Urinary bladder (tissue), 4 donors: ENCODE data around the gene RNF213. TPM values are rescaled to one million over a fixed set of nuclear protein-coding genes. Genes with fewer than 3 reads are reported as not detected.

Source experiments
- DNase-seq: peaks from one replicate; pipeline ENCODE4 v3.0.0-alpha.2; 2015; ENCODE audit errors: extremely low spot score
- H3K27ac ChIP-seq: one replicate; pipeline ENCODE4 v1.5.1; 2013; ENCODE audit warnings: low read depth, mild to moderate bottlenecking, moderate library complexity
- H3K36me3 ChIP-seq: one replicate; pipeline ENCODE4 v1.6.1; 2013; ENCODE audit warnings: mild to moderate bottlenecking, moderate library complexity; ENCODE audit not compliant: insufficient read depth
- H3K4me1 ChIP-seq: one replicate; pipeline ENCODE4 v1.6.1; 2013; ENCODE audit warnings: mild to moderate bottlenecking, moderate library complexity; ENCODE audit not compliant: insufficient read depth
- H3K4me3 ChIP-seq: one replicate; pipeline ENCODE4 v1.5.1; 2013; ENCODE audit warnings: low read depth, low read length
- WGBS: extraction: QIAGEN DNeasy Blood & Tissue Kit; methylation state at CpG from one replicate; pipeline ENCODE4 v1.1.7; 2013; 5-methylcytosine and 5-hydroxymethylcytosine counted together
- polyA plus RNA-seq: library from polyadenylated mRNA; stranded (reverse); fragments of 200-250 nt; gene quantifications from one replicate; pipeline ENCODE4 v1.2.3, GENCODE V29; 2013
- total RNA-seq: library from RNA; depleted of rRNA; stranded (reverse); fragments of >200 nt; gene quantifications from one replicate; pipeline ENCODE4 v1.2.3, GENCODE V29; 2014
- donor health status: healthy with polysubstance abuse.
- donor health status: healthy.

Gene RNF213
- total and polyA plus RNA-seq, 2 donors, result 37.2 to 81.5 TPM

- H3K36me3 ChIP-seq, result no peaks in the 10 kb centered on the region
- peak overlapping the region; percentile 33 for H3K27ac ChIP-seq
- 62% methylated on average over 3 of the region's 3 CpGs for WGBS
- no peak for DNase-seq
- H3K4me3 ChIP-seq, result no peak overlapping the region
- H3K4me1 ChIP-seq, result peaks cover 5% of the 10 kb centered on the region
Observed at GRCh38 chr17:80262291-80262690, 1.6 kb downstream of the RNF213 start.

- Histone ChIP-seq H3K4me1 (peaks cover 5% of the 10 kb centered on the region), H3K4me3 (peak overlapping the region; percentile 25), H3K36me3 (no peaks in the 10 kb centered on the region), H3K27ac (peak overlapping the region; percentile 33)
- DNase-seq, result no peak
- 77% methylated on average over 8 of the region's 8 CpGs for WGBS
Observed at GRCh38 chr17:80262775-80263244, 2.2 kb downstream of the RNF213 start.

- WGBS, result 36% methylated on average over 19 of the region's 19 CpGs
- no peaks in the 10 kb centered on the region for H3K36me3 ChIP-seq
- peak overlapping the region; percentile 46 for H3K27ac ChIP-seq
- peak; percentile 70 for DNase-seq
- peaks cover 5% of the 10 kb centered on the region for H3K4me1 ChIP-seq
- H3K4me3 ChIP-seq, result peak overlapping the region; percentile 25
Observed at GRCh38 chr17:80263253-80264204, 2.9 kb downstream of the RNF213 start.

GRCh38 chr17:80264205-80265075 is 3.8 kb downstream of the RNF213 start:
- 78% methylated on average over 19 of the region's 19 CpGs for WGBS
- H3K4me1 ChIP-seq, result peaks cover 5% of the 10 kb centered on the region
- H3K36me3 ChIP-seq, result peaks cover 3% of the 10 kb centered on the region
- DNase-seq, result no peak
- H3K4me3 ChIP-seq, result peak overlapping the region; percentile 25
- H3K27ac ChIP-seq, result no peak overlapping the region

- H3K36me3 ChIP-seq, result peaks cover 3% of the 10 kb centered on the region
- peaks cover 2% of the 10 kb centered on the region for H3K4me1 ChIP-seq
- WGBS, result 91% methylated on average over 17 of the region's 17 CpGs
- no peak for DNase-seq
- no peak overlapping the region for H3K27ac ChIP-seq
- H3K4me3 ChIP-seq, result no peak overlapping the region
Observed at GRCh38 chr17:80265205-80266068, 4.8 kb downstream of the RNF213 start.

GRCh38 chr17:80267391-80267790 is 6.7 kb downstream of the RNF213 start:
- no peak overlapping the region for H3K27ac ChIP-seq
- 97% methylated on average over 6 of the region's 6 CpGs for WGBS
- H3K36me3 ChIP-seq, result peaks cover 3% of the 10 kb centered on the region
- no peak overlapping the region for H3K4me3 ChIP-seq
- DNase-seq, result no peak
- H3K4me1 ChIP-seq, result peaks cover 2% of the 10 kb centered on the region

- WGBS, result 86% methylated on average over 4 of the region's 4 CpGs
- no peak overlapping the region for H3K4me3 ChIP-seq
- H3K4me1 ChIP-seq, result peaks cover 2% of the 10 kb centered on the region
- H3K36me3 ChIP-seq, result peaks cover 4% of the 10 kb centered on the region
- no peak overlapping the region for H3K27ac ChIP-seq
- DNase-seq, result no peak
Observed at GRCh38 chr17:80268427-80268826, 7.8 kb downstream of the RNF213 start.

- peaks cover 6% of the 10 kb centered on the region for H3K36me3 ChIP-seq
- 87% methylated on average over 2 of the region's 2 CpGs for WGBS
Observed at GRCh38 chr17:80269405-80269807, 8.8 kb downstream of the RNF213 start.

GRCh38 chr17:80270104-80270503 is 9.5 kb downstream of the RNF213 start:
- Histone ChIP-seq H3K4me3 (no peak overlapping the region), H3K27ac (no peak overlapping the region), H3K4me1 (no peaks in the 10 kb centered on the region), H3K36me3 (peaks cover 6% of the 10 kb centered on the region)
- 77% methylated on average over 10 of the region's 10 CpGs for WGBS
- DNase-seq, result no peak

More at GRCh38 chr17:80269405-80269807, 8.8 kb downstream of the RNF213 start:
- no peak overlapping the region for H3K4me3 ChIP-seq
- H3K4me1 ChIP-seq, result no peaks in the 10 kb centered on the region
- H3K27ac ChIP-seq, result no peak overlapping the region
- no peak for DNase-seq

GRCh38 chr17:80270836-80271235 is 10.2 kb downstream of the RNF213 start:
- WGBS, result 69% methylated on average over 4 of the region's 4 CpGs
- H3K36me3 ChIP-seq, result peaks cover 6% of the 10 kb centered on the region
- no peak overlapping the region for H3K27ac ChIP-seq
- H3K4me1 ChIP-seq, result no peaks in the 10 kb centered on the region
- H3K4me3 ChIP-seq, result no peak overlapping the region
- DNase-seq, result no peak

GRCh38 chr17:80272366-80272765 is 11.7 kb downstream of the RNF213 start:
- WGBS, result 87% methylated on average over 10 of the region's 10 CpGs
- Histone ChIP-seq H3K4me3 (no peak overlapping the region), H3K36me3 (peaks cover 6% of the 10 kb centered on the region), H3K27ac (no peak overlapping the region), H3K4me1 (no peaks in the 10 kb centered on the region)
- DNase-seq, result no peak

GRCh38 chr17:80274331-80274730 is 13.7 kb downstream of the RNF213 start:
- Histone ChIP-seq H3K36me3 (peaks cover 3% of the 10 kb centered on the region), H3K4me3 (no peak overlapping the region), H3K4me1 (no peaks in the 10 kb centered on the region), H3K27ac (no peak overlapping the region)
- no peak for DNase-seq
- 80% methylated on average over 9 of the region's 9 CpGs for WGBS
